ENCODE measurements around the gene DCAF16.

DCAF16 gene

DNA sequence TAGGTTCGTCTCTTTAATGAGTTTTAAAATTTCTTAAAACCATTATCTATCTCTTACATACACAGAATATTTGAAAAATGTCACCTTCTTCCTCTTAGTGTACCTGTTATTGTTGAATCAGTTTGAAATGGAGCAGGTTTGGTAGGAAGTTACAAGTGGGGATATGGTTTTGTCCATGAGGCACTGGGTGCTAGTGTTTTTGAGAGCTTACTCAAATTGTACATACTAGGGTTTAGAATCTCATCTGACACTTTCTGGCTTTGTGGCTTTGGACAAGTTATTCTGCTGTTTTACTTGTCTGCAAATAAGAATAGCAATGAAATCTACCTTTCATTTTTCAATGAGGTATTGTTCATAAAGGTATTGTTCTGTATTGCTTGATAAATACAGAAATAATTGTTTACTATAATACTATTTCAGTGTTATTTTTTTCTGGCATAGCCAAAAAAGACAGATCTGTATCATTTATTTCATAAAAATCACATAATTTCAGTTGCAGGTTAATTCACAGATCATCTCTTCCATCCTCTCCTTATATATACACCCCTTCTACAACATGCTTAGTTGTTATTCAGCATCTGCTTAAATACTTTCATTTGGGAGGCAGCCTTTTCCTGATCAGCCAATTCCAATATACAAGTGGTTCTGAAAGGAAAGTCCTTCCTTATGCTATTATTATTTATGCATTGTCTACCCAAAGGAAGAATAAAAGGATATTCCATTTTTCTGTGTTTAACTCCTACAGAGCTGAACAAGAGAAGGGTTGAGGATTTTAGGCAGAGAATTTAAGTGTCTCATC, 13.5 kb upstream of the DCAF16 start:
- no peak overlapping the region for H3K4me3 ChIP-seq (ENCODE audit: low read depth, low read length)
- no peaks in the 10 kb centered on the region for H3K27me3 ChIP-seq (replicated peaks)
- no peak for TF ChIP-seq CTCF (IDR thresholded peaks at IDR 0.05; ENCODE audit: low read depth, low read length, missing control alignments)
- no peaks in the 10 kb centered on the region for H3K36me3 ChIP-seq (replicated peaks)
- in situ Hi-C loops (cut with HindIII; ENCODE audit: low pct_ligation_motif_present, low sequenced_read_pairs), result no loop called here
- H3K27ac ChIP-seq, result no peak overlapping the region
- no peak for DNase-seq

DNA sequence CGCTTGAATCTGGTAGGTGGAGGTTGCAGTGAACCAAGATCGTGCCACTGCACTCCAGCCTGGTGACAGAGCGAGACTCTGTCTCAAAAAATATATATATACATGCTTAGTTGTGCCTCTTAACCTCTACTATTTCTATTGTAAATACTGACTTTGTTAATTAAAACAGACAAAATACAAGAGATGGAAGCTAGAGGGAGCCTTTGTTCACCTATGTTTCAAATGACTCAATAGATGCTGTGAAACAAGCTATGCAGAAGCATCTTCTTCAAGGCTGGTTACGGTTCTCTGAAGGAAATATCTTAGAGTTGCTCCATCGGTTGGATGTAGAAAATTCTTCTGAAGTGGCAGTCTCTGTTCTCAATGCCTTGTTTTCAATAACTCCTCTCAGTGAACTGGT, 6.5 kb upstream of the DCAF16 start:
- Histone ChIP-seq H3K27me3 (replicated peaks) (no peaks in the 10 kb centered on the region), H3K36me3 (replicated peaks) (no peaks in the 10 kb centered on the region), H3K4me3 (ENCODE audit: low read depth, low read length) (no peak overlapping the region), H3K27ac (no peak overlapping the region)
- DNase-seq, result peak; percentile 31
- in situ Hi-C loops (cut with HindIII; ENCODE audit: low pct_ligation_motif_present, low sequenced_read_pairs), result no loop called here
- TF ChIP-seq CTCF (IDR thresholded peaks at IDR 0.05; ENCODE audit: low read depth, low read length, missing control alignments), result peak; percentile 52

DNA sequence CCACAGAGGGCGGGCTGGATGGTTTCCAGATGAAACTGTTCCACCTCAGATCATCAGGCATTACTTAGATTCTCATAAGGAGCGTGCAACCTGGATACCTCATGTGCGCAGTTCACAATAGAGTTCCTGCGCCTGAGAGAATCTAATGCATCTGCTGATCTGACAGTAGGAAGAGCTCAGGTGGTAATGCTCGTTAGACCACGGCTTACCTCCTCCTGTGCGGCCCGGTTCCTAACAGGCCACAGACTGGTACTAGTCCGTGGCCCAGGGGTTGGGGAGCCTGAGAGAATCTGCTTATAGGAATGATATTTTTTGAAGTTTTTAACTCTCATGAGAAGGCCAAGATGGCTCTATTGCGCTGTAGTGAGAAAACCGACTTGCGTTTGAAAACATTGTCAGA, 5.6 kb upstream of the DCAF16 start:
- in situ Hi-C loops (cut with HindIII; ENCODE audit: low pct_ligation_motif_present, low sequenced_read_pairs), result no loop called here
- no peak overlapping the region for H3K4me3 ChIP-seq (ENCODE audit: low read depth, low read length)
- no peak overlapping the region for H3K27ac ChIP-seq
- no peak for DNase-seq
- H3K36me3 ChIP-seq (replicated peaks), result no peaks in the 10 kb centered on the region
- no peak for TF ChIP-seq CTCF (IDR thresholded peaks at IDR 0.05; ENCODE audit: low read depth, low read length, missing control alignments)
- no peaks in the 10 kb centered on the region for H3K27me3 ChIP-seq (replicated peaks)

- H3K4me3 ChIP-seq (ENCODE audit: low read depth, low read length), result no peak overlapping the region
- peak; percentile 48 for DNase-seq
- no peaks in the 10 kb centered on the region for H3K27me3 ChIP-seq (replicated peaks)
- H3K27ac ChIP-seq, result peak overlapping the region; percentile 30
- no peaks in the 10 kb centered on the region for H3K36me3 ChIP-seq (replicated peaks)
- no peak for TF ChIP-seq CTCF (IDR thresholded peaks at IDR 0.05; ENCODE audit: low read depth, low read length, missing control alignments)
- in situ Hi-C loops (cut with HindIII; ENCODE audit: low pct_ligation_motif_present, low sequenced_read_pairs), result no loop called here
Measured at GRCh38 chr4:17814140-17814539, 3.6 kb upstream of the DCAF16 start.

- Histone ChIP-seq H3K27me3 (replicated peaks) (no peaks in the 10 kb centered on the region), H3K4me3 (ENCODE audit: low read depth, low read length) (peak overlapping the region; percentile 90), H3K27ac (no peak overlapping the region), H3K36me3 (replicated peaks) (no peaks in the 10 kb centered on the region)
- DNase-seq, result no peak
- TF ChIP-seq CTCF (IDR thresholded peaks at IDR 0.05; ENCODE audit: low read depth, low read length, missing control alignments), result no peak
- in situ Hi-C loops (cut with HindIII; ENCODE audit: low pct_ligation_motif_present, low sequenced_read_pairs), result no loop called here
Measured at GRCh38 chr4:17812801-17813200, 2.2 kb upstream of the DCAF16 start.

DNA sequence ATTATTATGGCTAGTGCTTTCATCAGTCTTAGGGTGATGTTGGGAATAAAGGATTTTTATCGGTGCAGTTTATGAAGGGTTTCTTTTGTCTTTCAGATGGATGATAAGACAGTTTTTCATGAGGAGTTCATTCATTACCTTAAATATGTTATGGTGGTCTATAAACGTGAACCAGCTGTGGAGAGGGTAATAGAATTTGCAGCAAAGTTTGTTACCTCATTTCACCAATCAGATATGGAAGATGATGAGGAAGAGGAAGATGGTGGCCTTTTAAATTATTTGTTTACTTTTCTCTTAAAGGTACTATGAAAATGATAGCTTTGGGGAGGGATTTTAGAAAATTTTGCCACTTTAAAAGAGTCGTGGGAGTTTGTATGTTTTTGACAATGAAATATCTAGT, 1.6 kb upstream of the DCAF16 start:
- TF ChIP-seq CTCF (IDR thresholded peaks at IDR 0.05; ENCODE audit: low read depth, low read length, missing control alignments), result no peak
- peak overlapping the region; percentile 90 for H3K4me3 ChIP-seq (ENCODE audit: low read depth, low read length)
- H3K27me3 ChIP-seq (replicated peaks), result no peaks in the 10 kb centered on the region

More for the DNA sequence above, 1.6 kb upstream of the DCAF16 start:
- DNase-seq, result no peak
- in situ Hi-C loops (cut with HindIII; ENCODE audit: low pct_ligation_motif_present, low sequenced_read_pairs), result no loop called here
- no peaks in the 10 kb centered on the region for H3K36me3 ChIP-seq (replicated peaks)
- peak overlapping the region; percentile 10 for H3K27ac ChIP-seq

All from brain microvascular endothelial cell (primary cell).